Activated naive CD4-positive, alpha-beta T cell treated with anti-CD3 and anti-CD28 coated beads, Interleukin-2, amount 10 ng/mL, durations not matched to agents 7 days and 5 days (primary cell): ENCODE results near the gene BIRC2.
A peak's percentile ranks its signal among the peaks of the same experiment; 100 is the strongest.

Experiments used
- CTCF ChIA-PET: fragments of 350-600 bp; sonication (Branson Sonifier 250); formaldehyde crosslinking; loops from one replicate; lab custom pipeline; 2021; ENCODE audit warnings: antibody characterized with exemption; lab: Charles Lee
- DNase-seq: peaks from one replicate; pipeline ENCODE4 v3.0.0-alpha.2; 2020
- H3K27ac Mint-ChIP-seq: one replicate; pipeline ENCODE4 v1.8.0; 2021; ENCODE audit warnings: mild to moderate bottlenecking, moderate library complexity, mixed read lengths
- H3K27me3 Mint-ChIP-seq: one replicate; pipeline ENCODE4 v1.8.0; 2021; ENCODE audit warnings: mild to moderate bottlenecking, mixed read lengths
- H3K36me3 Mint-ChIP-seq: one replicate; pipeline ENCODE4 v1.8.0; 2021; ENCODE audit warnings: mixed read lengths
- H3K4me1 Mint-ChIP-seq: one replicate; pipeline ENCODE4 v1.8.0; 2021; ENCODE audit warnings: mixed read lengths
- H3K4me3 Mint-ChIP-seq: one replicate; pipeline ENCODE4 v1.8.0; 2021; ENCODE audit warnings: mild to moderate bottlenecking, moderate library complexity, mixed read lengths
- H3K9me3 Mint-ChIP-seq: one replicate; pipeline ENCODE4 v1.8.0; 2021; ENCODE audit warnings: mixed read lengths

Gene BIRC2

GRCh38 chr11:102316346-102316904 lies 30.6 kb upstream of the BIRC2 start:
- H3K4me3 Mint-ChIP-seq = peak overlapping the region; percentile 38
- peaks cover 23% of the 10 kb centered on the region for H3K36me3 Mint-ChIP-seq
- H3K9me3 Mint-ChIP-seq = no peaks in the 10 kb centered on the region
- CTCF ChIA-PET = interaction anchor here (0.8 to 1.9 kb wide), 6 partner anchors 8 to 28 kb away, joined by 3 to 9 read pairs (median 4); no protein-coding TSS in a partner anchor
- no peaks in the 10 kb centered on the region for H3K27me3 Mint-ChIP-seq
- no peak for DNase-seq
- peak overlapping the region; percentile 97 for H3K27ac Mint-ChIP-seq
- peaks cover 72% of the 10 kb centered on the region for H3K4me1 Mint-ChIP-seq

DNA sequence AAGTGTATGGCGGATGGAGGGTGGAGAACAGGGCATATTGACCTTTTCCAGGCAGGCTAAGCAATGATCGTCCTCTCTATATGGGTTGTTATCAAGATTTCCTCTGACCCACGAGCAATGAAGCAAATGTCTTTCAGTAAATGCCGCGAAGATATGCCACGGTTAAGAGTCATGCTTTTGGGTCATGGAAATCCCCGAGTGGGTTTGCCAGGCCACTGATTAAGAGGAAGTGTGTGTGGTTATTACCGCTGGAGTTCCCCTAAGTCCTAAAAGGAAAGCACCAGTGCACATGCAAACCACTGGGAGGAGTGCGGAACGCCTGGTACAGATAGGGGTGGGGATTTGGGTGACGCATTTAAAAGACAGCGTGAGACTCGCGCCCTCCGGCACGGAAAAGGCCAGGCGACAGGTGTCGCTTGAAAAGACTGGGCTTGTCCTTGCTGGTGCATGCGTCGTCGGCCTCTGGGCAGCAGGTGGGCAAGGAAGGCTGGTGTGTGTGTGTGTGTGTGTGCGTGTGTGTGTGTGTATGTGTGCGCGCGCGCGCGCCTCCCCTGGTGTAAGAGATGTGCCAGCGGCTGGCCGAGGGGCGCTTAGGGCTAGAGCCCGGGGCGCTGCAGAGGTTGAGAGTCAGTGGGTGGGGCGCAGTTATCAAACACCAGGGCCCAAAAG lies 29.8 kb upstream of the BIRC2 start, which contains the start of gene BIRC3:
Gene BIRC3, plus strand, starts transcription at position 386 of the 669 bp plus-strand sequence. CDS start 7,026 bp downstream, outside the sequence.
- peak; percentile 94 for DNase-seq
- Mint-ChIP-seq H3K4me1 (peaks cover 78% of the 10 kb centered on the region), H3K4me3 (peak within 1 kb of the TSS; percentile 87), H3K27me3 (no peaks in the 10 kb centered on the region), H3K9me3 (no peaks in the 10 kb centered on the region), H3K36me3 (peaks cover 31% of the 10 kb centered on the region), H3K27ac (peak within 1 kb of the TSS; percentile 97)
- CTCF ChIA-PET = interaction anchor here (1.4 to 5.0 kb wide), 5 partner anchors 22 to 29 kb away, joined by 4 to 47 read pairs (median 9); no protein-coding TSS in a partner anchor

- no peak for DNase-seq
- peak overlapping the region; percentile 97 for H3K27ac Mint-ChIP-seq
- no peaks in the 10 kb centered on the region for H3K27me3 Mint-ChIP-seq
- CTCF ChIA-PET = interaction anchor here (0.9 to 5.0 kb wide), 7 partner anchors 17 to 158 kb away, joined by 3 to 47 read pairs (median 8); no protein-coding TSS in a partner anchor
- no peaks in the 10 kb centered on the region for H3K9me3 Mint-ChIP-seq
- peaks cover 34% of the 10 kb centered on the region for H3K36me3 Mint-ChIP-seq
- H3K4me1 Mint-ChIP-seq = peaks cover 79% of the 10 kb centered on the region
- H3K4me3 Mint-ChIP-seq = peak overlapping the region; percentile 87
Observed at GRCh38 chr11:102317768-102318103, 29.3 kb upstream of the BIRC2 start.

DNA sequence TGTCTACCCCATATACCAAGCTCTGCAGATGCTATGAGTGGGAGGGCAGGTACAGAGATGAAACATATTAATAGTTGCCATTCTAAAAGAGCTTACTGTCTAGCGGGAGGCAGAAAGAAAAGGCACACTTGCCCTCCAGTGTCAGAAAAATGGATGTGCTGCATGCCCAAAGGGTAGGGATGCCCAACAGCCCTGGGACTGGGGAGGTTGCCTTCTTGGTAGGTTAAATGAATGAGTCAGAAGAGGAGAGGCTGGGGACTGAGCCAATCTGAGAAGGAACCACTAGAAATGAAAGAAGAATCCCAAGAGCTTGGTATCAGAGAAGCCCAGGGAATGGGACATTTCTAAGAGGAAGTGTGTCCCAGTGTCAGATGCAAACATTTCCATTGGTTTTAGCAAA lies 28.5 kb upstream of the BIRC2 start:
- H3K27ac Mint-ChIP-seq = peak overlapping the region; percentile 97
- CTCF ChIA-PET = interaction anchor here (0.6 to 5.0 kb wide), 10 partner anchors 14 to 158 kb away, joined by 3 to 47 read pairs (median 6); no protein-coding TSS in a partner anchor
- H3K4me1 Mint-ChIP-seq = peaks cover 75% of the 10 kb centered on the region
- peaks cover 37% of the 10 kb centered on the region for H3K36me3 Mint-ChIP-seq
- H3K27me3 Mint-ChIP-seq = no peaks in the 10 kb centered on the region
- H3K4me3 Mint-ChIP-seq = peak overlapping the region; percentile 87
- DNase-seq = peak; percentile 65
- H3K9me3 Mint-ChIP-seq = no peaks in the 10 kb centered on the region

DNA sequence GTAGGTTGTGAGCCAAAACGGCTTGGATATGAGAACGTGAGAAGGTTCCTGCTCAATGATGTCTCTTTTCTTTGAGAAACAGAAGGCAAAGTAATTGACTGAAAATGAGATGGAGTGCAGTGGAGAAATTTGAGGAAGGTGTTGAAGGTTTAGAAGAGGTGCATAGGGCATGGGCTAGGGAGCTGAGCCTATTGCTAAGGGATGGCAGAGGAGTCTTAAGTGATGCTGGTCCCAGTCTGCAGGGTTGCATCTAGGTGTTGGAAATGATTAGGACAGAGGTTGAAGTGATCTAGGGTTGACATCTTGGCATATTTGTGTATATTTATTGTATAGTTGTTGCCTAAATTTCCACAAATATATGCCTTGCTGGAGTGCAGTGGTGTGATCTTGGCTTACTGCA lies 27.5 kb upstream of the BIRC2 start:
- H3K4me1 Mint-ChIP-seq = peaks cover 73% of the 10 kb centered on the region
- H3K27ac Mint-ChIP-seq = peak overlapping the region; percentile 97
- DNase-seq = no peak
- H3K36me3 Mint-ChIP-seq = peaks cover 43% of the 10 kb centered on the region
- no peaks in the 10 kb centered on the region for H3K9me3 Mint-ChIP-seq
- CTCF ChIA-PET = interaction anchor here (1.5 to 5.0 kb wide), 5 partner anchors 15 to 30 kb away, joined by 3 to 32 read pairs (median 12); no protein-coding TSS in a partner anchor
- H3K4me3 Mint-ChIP-seq = peak overlapping the region; percentile 87
- no peaks in the 10 kb centered on the region for H3K27me3 Mint-ChIP-seq

DNA sequence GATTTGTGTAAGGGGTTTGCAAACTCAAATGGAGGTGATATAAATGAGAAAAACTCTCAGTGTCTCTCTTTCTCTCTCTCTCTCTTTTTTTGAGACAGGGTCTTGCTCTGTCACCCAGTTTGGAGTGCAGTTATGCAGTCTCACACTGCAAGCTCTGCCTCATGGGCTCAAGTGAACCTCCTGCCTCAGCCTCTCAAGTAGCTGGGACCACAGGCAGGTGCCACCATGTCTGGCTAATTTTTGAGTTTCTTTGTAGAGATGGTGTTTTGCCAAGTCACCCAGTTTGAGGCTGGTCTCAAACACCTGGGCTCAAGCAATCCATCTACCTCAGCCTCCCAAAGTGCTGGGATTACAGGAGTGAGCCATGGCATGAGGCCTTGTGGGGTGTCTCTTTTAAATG lies 26.8 kb upstream of the BIRC2 start:
- H3K36me3 Mint-ChIP-seq = peaks cover 49% of the 10 kb centered on the region
- peaks cover 74% of the 10 kb centered on the region for H3K4me1 Mint-ChIP-seq
- peak overlapping the region; percentile 97 for H3K27ac Mint-ChIP-seq
- no peaks in the 10 kb centered on the region for H3K9me3 Mint-ChIP-seq
- CTCF ChIA-PET = interaction anchor here (1.1 to 5.0 kb wide), 4 partner anchors 21 to 31 kb away, joined by 3 to 32 read pairs (median 12); no protein-coding TSS in a partner anchor
- no peaks in the 10 kb centered on the region for H3K27me3 Mint-ChIP-seq
- no peak for DNase-seq
- H3K4me3 Mint-ChIP-seq = peak overlapping the region; percentile 87

- Mint-ChIP-seq H3K4me3 (peak overlapping the region; percentile 87), H3K9me3 (no peaks in the 10 kb centered on the region), H3K27me3 (no peaks in the 10 kb centered on the region), H3K4me1 (peaks cover 69% of the 10 kb centered on the region), H3K27ac (peak overlapping the region; percentile 97), H3K36me3 (peaks cover 49% of the 10 kb centered on the region)
- CTCF ChIA-PET = interaction anchor here (0.6 to 5.0 kb wide), 6 partner anchors 21 to 40 kb away, joined by 3 to 32 read pairs (median 8); no protein-coding TSS in a partner anchor
- DNase-seq = no peak
Observed at GRCh38 chr11:102320679-102321078, 26.3 kb upstream of the BIRC2 start.

DNA sequence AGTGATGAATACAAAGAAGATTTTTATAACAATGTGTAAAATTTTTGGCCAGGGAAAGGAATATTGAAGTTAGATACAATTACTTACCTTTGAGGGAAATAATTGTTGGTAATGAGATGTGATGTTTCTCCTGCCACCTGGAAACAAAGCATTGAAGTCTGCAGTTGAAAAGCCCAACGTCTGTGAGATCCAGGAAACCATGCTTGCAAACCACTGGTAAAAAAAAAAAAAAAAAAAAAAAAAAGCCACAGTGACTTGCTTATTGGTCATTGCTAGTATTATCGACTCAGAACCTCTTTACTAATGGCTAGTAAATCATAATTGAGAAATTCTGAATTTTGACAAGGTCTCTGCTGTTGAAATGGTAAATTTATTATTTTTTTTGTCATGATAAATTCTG lies 24.5 kb upstream of the BIRC2 start:
- CTCF ChIA-PET = interaction anchor here (0.6 to 1.1 kb wide), 3 partner anchors 17 to 29 kb away, joined by 3 to 5 read pairs (median 4); no protein-coding TSS in a partner anchor
- no peak for DNase-seq
- Mint-ChIP-seq H3K27ac (peak overlapping the region; percentile 86), H3K4me1 (peaks cover 56% of the 10 kb centered on the region), H3K36me3 (peaks cover 57% of the 10 kb centered on the region), H3K27me3 (no peaks in the 10 kb centered on the region), H3K4me3 (peak overlapping the region; percentile 54), H3K9me3 (no peaks in the 10 kb centered on the region)

GRCh38 chr11:102323542-102324251 lies 23.3 kb upstream of the BIRC2 start:
- Mint-ChIP-seq H3K36me3 (peaks cover 61% of the 10 kb centered on the region), H3K27ac (no peak overlapping the region), H3K4me1 (peaks cover 50% of the 10 kb centered on the region), H3K9me3 (no peaks in the 10 kb centered on the region), H3K4me3 (no peak overlapping the region), H3K27me3 (no peaks in the 10 kb centered on the region)
- no peak for DNase-seq
- CTCF ChIA-PET = interaction anchor here (1.7 to 2.1 kb wide), 2 partner anchors 29 to 289 kb away, joined by 4 to 18 read pairs; no protein-coding TSS in a partner anchor

GRCh38 chr11:102325088-102325487 lies 21.9 kb upstream of the BIRC2 start:
- Mint-ChIP-seq H3K36me3 (peaks cover 65% of the 10 kb centered on the region), H3K4me3 (no peak overlapping the region), H3K4me1 (peaks cover 38% of the 10 kb centered on the region), H3K27me3 (no peaks in the 10 kb centered on the region), H3K9me3 (no peaks in the 10 kb centered on the region), H3K27ac (no peak overlapping the region)
- DNase-seq = no peak
- CTCF ChIA-PET = interaction anchor here (0.7 to 2.1 kb wide), 4 partner anchors 31 to 288 kb away, joined by 3 to 18 read pairs (median 4); no protein-coding TSS in a partner anchor

- Mint-ChIP-seq H3K27ac (no peak overlapping the region), H3K36me3 (peaks cover 62% of the 10 kb centered on the region), H3K9me3 (no peaks in the 10 kb centered on the region), H3K4me1 (peaks cover 11% of the 10 kb centered on the region), H3K4me3 (no peak overlapping the region), H3K27me3 (no peaks in the 10 kb centered on the region)
- CTCF ChIA-PET = no interaction called here
- no peak for DNase-seq
Observed at GRCh38 chr11:102328748-102329147, 18.3 kb upstream of the BIRC2 start.

GRCh38 chr11:102330231-102330630 lies 16.8 kb upstream of the BIRC2 start:
- no peaks in the 10 kb centered on the region for H3K27me3 Mint-ChIP-seq
- no peak for DNase-seq
- CTCF ChIA-PET = no interaction called here
- no peaks in the 10 kb centered on the region for H3K9me3 Mint-ChIP-seq
- peaks cover 55% of the 10 kb centered on the region for H3K36me3 Mint-ChIP-seq
- H3K4me3 Mint-ChIP-seq = no peak overlapping the region
- H3K4me1 Mint-ChIP-seq = no peaks in the 10 kb centered on the region
- no peak overlapping the region for H3K27ac Mint-ChIP-seq

DNA sequence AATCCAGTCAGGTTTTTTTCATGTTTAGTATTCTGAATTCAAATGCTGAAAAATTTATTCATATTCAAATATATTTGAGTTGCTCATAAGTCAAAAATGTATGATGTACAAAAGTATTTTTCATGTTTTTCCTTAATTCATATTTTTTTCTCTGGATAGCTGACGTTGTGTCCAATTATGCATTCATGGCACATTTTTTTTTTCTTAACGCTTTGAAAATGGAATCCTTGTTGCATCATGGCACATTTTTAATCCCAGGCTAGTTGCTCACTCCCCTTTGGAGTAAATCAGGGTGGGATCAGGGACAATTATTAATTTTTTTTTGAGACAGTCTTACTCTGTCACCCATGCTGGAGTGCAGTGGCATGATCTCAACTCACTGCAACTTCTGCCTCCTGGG lies 15.7 kb upstream of the BIRC2 start:
- CTCF ChIA-PET = interaction anchor here (0.6 to 3.3 kb wide), 2 partner anchors 11 to 325 kb away, joined by 3 to 11 read pairs; no protein-coding TSS in a partner anchor
- no peak overlapping the region for H3K27ac Mint-ChIP-seq
- H3K27me3 Mint-ChIP-seq = no peaks in the 10 kb centered on the region

More for the DNA sequence above, 15.7 kb upstream of the BIRC2 start:
- DNase-seq = no peak
- peaks cover 51% of the 10 kb centered on the region for H3K36me3 Mint-ChIP-seq
- no peak overlapping the region for H3K4me3 Mint-ChIP-seq
- H3K4me1 Mint-ChIP-seq = no peaks in the 10 kb centered on the region
- no peaks in the 10 kb centered on the region for H3K9me3 Mint-ChIP-seq
